ENCODE measurements around the gene BACE1-AS. TPM values are rescaled to one million over a fixed set of nuclear protein-coding genes. Genes with fewer than 3 reads are reported as not detected.

BACE1-AS gene
- total and polyA plus RNA-seq, 2 of the 8 experiments (the other 6 are each of a cell fraction or from before 2014, with no cell fraction given) = 14.9 to 17.4 TPM

DNA sequence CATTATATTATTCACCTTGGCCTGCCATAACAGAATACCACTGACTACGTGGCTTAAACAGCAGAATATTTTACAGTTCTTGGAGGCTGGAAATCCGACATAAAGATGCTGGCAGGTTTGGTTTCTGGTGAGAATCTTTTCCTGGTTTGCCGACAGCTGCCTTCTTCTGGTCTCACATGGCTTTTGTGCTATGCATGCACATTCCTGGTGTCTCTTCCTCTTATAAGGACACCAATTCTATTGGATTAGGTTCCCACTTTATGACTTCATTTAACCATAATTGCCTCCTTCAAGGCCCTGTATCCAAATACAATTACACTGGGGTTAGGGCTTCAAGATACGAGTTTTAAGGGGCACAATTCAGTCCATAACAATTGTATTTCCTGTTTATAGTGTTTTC is 41.6 kb upstream of the BACE1-AS start (continued):
- no peak for TF ChIP-seq NRF1 (IDR thresholded peaks at IDR 0.05; ENCODE audit: low read depth, low read length)
